IPS-NIHi11 (cell line): ENCODE data around the gene FADS1.

ENCODE experiments used
- DNase-seq: peaks from one replicate; pipeline ENCODE4 v3.0.0; 2012; ENCODE audit warnings: mixed read lengths, low spot score

FADS1 gene

DNA sequence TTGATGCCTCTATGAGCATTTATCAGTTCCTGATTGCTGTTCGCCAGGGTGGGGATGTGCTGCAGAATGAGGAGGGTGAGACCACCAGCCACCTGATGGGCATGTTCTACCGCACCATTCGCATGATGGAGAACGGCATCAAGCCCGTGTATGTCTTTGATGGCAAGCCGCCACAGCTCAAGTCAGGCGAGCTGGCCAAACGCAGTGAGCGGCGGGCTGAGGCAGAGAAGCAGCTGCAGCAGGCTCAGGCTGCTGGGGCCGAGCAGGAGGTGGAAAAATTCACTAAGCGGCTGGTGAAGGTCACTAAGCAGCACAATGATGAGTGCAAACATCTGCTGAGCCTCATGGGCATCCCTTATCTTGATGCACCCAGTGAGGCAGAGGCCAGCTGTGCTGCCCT lies 21.3 kb downstream of the FADS1 start:
- no peak for DNase-seq

DNA sequence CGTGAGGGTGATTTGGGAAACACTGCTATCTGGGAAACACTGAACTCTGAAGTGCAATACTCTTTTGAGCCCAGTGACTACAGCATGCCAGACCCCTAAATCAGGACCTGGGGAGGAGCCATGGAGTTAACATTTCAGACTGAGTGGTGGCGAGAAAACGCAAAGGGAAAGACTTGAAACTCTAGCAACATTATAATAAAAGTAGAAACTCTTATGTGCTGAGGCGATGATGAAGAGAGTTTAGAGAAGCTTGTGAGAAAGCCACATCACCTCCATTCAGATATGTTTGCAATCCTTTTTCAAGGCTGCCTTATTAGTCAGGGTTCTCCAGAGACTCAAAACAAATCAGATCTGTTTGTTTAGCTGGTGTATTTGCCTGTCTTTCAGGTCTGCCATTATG lies 22.2 kb downstream of the FADS1 start:
- no peak for DNase-seq

DNA sequence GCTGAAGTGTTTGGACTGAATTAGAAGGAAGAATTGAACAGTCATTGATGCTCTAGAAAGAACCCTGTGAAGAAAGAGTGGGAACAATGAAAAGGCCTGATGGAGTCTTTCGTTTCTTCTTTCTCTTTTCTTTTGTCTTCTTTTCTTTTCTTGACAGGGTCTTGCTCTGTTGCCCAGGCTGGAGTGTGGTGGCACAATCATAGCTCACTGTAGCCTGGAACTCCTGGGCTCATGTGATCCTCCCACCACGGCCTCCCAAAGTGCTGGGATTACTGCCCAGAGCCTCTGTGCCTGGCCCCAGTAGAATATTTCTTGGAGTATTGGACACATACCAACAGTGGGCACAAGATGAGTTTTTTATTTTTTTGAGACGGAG lies 23.0 kb downstream of the FADS1 start:
- DNase-seq: no peak

DNA sequence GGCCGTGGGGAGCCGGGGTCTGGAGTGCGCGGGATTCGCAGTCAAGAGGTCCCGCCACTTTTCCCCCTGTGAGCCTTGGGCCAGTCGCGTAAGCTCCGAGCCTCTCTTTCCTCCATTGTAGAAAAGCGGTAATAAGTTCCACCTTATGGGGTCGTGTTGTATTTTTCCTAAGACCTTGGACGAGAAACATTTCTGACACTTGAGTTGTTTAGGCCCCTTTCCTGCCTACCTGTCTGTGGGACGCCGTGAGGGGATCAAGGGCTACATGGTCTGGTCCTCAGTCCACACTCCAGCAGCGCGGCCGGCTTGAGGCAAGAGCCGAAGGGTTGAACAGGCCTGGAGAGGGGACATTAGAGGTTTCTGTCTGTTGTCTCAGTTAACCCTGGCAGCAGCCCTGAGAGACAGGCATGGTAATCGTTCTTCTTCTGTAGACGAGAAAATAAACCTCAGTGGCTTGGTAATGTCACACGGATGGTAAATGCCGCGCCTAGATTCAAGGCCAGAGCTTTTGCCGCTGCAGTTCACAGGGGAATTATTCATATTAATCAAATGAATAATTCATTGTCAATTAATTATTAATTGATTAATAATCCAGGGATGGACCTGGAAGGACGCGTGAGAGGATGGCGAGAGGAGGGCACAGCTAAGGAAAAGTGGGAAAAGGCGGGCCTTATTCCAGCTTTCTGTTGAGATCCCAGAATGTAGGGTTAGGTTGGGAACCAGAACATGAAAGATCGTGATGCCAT lies 23.5 kb downstream of the FADS1 start:
- DNase-seq: no peak

DNA sequence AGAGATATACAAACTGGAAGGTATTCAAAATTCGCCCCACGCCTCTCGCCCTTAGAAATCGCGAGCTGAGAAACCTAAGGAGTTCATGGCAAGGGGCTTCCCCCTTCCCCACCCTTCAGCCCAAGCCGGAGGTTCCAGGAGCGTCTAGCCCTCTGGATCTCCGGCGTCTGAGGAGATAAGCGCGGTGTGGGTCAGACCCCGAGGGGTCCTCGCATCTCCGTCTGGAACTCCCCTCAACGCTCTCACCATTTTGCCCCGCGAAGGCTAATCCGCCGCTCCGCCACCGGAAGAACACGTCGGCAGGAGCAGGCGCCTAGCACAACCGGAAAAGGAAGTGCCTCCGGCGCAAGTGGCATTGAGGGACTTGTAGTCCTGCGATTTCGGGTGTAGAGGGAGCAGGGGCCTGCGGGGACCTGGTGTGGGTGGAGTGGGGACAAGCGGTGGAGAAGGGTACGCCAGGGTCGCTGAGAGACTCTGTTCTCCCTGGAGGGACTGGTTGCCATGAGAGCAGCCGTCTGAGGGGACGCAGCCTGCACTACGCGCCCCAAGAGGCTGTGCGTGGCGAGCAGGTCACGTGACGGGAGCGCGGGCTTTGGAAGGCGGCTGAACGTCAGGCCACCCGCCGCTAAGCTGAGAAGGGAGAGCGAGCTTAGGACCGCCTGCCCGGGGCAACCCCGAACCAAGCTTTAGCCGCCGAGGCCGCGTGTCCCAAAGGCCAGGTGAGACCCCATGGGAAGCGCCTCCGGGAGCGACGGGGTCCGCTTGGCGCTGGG lies 24.3 kb downstream of the FADS1 start, which contains the start of the genes FEN1 and TMEM258:
FEN1 (plus strand) TSS at position 602 of the 773 bp plus-strand sequence. CDS start 2,451 bp downstream, outside the sequence.
TMEM258 (minus strand) TSS at position 290 of the 773 bp plus-strand sequence; CDS start at position 249, 41 bp downstream.
- DNase-seq: peak; percentile 91

DNA sequence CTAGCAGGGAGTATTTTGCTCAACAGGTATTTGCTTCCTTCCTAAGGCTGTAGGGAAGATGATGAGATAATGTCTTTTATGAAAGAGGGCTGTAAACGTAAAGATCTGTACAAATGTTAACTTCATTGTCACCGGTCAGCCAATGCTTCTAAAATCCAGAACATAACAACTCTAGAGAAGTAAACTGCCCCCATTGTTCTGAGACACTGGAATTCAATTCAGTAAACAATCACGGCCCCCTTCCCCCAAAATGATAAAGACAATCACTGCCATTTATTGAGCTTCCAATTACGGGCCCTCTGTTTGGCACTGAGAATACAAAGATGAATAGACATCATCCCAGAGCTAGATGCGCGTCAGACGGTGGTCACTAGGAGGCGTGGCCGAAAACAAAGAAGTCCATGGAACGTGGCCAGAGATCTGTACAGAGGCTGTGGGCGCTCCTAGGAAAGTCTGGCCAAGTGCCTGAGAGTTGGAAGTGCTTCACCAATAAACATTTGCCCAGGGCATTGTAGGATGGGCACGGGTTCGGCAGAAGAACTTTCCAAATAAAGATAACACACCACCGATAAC lies 25.0 kb downstream of the FADS1 start:
- DNase-seq: peak; percentile 68

DNA sequence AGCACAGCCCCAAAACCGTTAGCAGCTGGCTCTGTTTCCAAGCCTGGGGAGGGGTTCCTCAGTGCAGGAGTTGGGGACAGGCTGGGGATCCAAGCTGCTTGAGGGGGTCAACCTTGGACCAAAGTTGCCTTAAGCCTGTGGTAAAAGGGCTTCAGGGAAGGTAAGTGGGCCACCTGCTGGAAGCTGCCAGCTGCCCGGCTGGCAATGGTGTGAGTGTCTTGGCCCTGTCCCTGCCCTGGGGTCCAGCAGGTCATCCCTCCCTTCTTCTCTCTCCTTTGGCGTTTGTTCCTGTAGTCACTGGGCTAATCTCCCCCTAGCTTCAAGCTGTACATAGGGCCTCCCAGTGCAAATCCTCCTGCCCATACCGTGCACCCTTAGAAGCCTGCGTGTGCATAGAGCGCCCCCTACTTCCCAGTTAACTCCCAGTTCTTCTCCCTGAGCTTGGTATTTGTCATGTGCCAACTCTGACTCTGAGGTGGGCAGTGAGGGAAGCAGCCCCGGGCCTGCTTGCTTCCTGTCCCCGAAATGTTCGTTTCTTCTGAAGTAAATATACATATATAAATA lies 28.8 kb downstream of the FADS1 start:
- peak; percentile 72 for DNase-seq

DNA sequence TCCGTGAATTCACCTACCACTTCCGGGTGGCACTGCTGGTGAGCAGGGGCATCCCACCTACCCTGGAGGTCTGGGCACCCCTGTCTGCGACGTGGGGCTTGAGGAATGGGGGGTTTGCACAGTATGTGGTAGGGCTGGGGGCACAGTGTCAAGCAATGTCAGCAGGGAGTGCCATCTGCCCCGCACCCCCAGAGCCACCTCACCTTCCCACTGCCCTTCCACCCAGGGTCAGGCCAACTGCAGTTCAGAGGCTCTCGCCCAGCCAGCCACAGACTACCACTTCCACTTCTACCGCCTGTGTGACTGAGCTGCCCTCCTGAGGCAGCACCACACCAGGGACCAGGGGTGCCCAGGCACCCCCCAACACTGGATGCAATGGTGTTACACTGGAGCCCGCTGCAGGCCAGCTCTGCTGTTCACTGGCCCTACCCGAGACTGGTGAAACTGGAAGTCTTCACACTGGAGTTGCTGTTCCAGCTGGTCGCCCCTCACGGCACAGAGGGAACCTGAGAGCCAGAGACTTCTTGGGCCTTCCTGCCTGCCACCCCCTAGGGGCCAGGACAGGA lies 30.9 kb downstream of the FADS1 start:
- no peak for DNase-seq

DNA sequence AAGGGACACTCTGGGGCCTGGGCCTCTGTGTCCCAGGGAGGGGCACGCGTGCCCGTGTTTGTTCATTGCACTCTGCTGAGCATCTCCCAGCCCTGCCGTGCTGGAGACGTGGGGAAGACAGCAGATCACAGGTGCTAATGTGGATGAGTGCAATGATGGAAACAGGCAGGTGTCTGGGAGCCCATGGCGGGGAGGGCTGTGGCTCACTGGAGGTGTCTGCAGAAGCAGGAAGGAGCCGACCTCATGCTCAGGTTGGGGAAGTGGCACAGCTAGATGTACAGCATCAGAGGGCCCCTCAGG lies 32.3 kb downstream of the FADS1 start:
- no peak for DNase-seq

DNA sequence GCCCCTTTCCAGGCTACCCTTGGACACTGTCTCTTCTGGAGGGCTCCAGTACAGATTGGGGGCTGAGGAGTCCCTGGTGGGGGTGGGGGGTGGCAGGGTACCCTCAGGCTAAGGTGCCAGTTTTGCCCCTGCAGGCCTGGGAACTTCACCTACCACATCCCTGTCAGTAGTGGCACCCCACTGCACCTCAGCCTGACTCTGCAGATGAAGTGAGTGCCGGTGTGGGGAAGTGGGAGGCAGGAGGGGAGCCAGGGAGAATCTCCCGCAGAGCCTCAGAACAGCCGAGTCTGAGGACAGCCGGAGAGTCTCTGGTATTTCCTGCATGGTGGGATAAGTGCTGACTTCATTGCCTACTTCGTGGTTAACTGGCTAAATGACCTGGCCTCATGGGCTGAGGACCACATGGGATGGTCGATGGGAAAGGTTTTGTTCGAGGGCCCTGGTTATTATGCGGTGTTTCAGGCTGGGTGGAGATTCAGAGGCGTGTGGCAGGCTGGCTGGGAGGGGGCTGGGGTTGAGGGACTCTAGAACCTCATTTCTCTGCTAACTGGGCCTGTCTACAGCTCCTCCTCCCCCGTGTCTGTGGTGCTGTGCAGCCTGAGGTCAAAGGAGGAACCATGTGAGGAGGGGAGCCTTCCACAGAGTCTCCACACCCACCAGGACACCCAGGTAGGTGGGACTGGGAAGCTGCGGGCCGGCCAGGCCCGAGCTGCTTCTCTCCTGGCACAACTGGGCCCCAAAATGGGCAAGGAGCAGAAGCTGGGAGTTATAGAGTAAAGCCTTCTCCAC lies 32.9 kb downstream of the FADS1 start:
- DNase-seq: no peak

DNA sequence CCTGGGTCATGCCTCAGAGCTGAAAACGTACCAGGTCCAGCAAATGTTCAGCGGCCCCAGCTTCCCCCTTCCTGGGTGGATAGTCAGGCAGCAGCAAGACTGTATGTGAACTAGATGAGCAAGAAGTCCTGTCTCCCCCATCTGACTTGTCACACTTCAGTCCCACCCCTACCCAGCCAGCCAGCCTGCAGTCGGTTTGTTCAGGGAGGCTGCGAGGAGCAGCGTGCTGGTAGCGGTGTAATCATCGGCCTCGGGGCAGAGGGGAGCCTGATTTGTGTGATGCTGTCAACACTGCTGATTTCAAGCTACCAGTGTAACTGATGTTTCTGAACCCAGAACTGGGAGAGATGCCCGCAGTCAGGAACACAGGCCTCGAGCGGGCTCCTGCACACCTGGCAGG lies 34.0 kb downstream of the FADS1 start:
- no peak for DNase-seq

DNA sequence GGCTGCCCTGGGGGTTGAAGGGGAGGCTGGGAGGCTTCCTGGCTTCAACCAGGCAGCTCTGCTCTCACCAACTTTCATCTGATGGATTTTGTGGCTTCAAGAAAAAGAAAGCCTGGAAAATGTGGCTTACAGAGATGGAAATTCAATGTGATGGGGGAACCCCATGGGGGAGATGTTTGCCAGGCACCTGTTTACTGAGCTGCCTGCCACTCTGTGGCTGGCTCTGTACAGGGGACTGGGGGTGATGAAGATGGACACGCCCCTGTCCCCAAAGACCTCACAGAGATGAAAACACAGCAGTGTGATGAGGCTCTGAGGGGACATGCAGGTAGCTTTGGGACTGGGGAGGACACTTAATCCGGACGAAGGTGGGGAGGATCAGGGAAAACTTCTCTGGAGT lies 34.5 kb downstream of the FADS1 start:
- DNase-seq: no peak

DNA sequence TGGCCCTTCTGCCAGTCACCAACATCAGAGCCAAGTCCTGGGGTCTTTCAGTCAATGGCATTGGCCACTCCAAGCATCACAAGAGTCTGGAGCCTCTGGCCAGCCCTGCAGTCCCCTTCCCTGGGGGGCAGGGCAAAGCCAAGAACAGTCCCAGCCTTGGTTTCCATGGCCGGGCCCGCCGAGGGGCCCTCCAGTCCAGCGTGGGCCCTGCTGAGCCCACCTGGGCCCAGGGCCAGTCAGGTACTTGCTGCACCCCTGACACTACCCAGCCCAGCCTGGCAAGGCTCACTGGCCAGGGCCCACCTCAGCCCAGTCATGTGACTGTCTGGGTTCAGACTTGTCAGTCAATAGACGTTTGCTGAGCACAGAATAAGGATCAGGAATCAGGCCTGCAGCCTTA lies 35.2 kb downstream of the FADS1 start:
- DNase-seq: no peak

DNA sequence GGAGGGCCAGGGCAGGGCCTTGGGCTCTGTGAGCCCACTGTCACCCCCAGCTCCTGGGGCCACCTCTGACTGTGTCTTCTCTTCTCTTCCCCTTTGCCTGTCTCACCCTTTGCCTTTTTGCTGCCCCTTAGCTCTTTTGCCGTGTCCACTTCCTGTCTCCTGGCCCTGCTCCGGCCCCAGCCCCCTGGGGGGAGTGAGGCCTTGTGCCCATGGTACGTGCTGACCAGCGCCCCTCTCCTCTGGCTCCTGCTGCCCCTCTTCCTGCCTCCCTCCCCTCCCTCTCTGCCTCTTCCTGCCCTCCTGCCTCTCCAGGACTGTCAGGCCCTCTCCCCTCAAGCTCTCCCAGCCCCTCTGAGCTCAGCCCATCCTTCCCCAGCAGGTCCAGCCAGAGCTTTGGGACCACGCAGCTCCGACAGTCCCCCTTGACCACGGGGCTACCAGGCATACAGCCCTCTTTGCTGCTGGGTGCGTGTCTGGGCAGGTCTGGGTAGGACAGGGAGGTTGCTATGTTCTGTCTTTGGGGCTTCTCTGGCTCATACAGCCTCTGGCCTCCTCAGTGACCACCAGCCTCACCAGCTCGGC lies 36.1 kb downstream of the FADS1 start:
- DNase-seq: no peak

DNA sequence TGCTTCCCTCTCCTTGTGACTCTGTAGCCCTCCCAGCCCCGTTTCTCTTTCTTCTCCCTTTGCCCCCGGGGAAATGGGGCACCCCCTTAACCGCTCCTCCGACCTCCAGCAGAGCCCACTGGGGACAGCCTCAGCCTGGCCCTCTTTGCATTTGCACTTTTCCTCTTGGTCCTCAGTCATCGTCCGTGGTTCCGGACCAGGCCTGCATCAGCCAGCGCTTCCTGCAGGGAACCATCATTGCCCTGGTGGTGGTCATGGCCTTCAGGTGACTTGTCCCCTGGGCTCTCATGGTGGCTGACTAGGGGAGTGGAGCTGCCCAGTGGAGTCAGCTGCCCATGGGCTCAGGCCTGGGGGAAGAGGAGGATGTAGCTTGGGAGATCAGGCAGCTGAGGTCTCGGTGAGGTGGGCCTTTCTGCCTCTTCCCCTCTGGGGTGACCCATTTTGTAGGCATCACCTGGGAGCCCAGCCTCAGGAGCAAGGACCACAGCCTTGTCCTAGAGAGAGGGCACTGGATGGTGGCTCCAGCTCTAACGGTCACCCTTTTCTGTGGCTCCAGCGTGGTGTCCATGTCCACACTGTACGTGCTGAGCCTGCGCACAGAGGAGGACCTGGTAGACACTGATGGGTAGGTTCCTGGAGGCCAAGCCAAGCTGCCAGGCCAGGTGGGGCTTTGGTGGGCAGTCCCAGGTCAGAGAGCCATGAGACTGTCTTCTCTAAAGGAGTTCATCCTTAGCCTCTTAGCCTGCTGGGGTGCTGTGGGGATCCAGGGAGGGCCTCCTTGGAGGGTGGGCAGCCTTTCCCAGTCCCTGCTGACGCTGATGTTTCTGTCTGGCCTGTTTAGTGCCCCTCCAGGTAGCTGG lies 36.9 kb downstream of the FADS1 start:
- DNase-seq: no peak

DNA sequence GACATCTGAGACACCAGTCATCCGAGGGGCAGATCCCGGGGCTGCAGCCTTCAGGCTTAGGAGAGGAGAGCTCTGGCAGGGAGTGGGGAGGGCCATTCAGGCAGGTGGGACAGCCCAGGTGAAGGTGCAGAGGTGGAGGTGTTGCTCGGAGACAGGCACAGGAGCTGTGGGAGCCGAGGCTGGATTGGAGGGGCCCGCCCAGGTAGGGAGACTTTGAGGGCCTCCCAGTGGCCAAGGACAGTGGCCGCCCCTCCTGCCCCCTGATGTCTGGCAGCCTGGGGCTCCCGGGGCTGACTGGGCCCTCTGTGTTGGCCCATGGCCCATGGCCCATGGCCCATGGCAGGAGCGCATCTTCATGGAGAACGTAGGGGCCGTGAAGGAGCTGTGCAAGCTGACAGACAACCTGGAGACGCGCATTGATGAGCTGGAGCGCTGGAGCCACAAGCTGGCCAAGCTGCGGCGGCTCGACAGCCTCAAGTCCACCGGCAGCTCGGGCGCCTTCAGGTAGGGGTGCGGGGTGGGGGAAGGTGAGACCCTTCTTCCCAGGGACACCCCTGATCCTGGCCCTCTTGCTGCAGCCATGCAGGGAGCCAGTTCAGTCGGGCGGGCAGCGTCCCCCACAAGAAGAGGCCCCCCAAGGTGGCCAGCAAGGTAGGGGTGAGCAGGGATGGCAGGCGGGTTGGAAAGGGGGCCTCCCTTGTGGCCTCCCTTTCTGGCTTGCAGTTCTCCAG lies 37.7 kb downstream of the FADS1 start:
- DNase-seq: no peak

DNA sequence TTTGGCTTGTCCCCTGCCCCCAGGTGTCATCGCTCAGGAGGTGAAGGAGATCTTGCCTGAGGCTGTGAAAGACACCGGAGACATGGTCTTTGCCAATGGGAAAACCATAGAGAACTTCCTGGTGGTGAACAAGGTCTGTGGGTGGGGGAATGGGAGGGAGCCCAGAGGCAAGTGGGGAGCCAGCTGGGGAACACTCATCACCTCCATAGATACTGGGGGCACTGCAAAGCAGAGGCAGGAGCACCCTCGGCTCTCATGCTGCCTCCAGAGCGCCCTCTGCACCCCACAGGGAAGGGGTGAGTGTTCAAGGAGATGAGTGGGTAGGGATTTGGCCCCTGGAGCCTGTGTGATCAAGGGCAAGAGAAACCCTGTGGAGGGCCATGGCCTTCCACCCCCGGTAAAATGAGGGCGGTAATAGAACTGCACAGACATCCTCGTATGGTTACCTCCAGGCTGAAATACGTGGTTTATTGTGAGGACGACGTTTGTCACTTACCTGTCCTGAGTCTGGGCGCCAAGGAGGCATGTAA lies 38.4 kb downstream of the FADS1 start:
- DNase-seq: no peak

DNA sequence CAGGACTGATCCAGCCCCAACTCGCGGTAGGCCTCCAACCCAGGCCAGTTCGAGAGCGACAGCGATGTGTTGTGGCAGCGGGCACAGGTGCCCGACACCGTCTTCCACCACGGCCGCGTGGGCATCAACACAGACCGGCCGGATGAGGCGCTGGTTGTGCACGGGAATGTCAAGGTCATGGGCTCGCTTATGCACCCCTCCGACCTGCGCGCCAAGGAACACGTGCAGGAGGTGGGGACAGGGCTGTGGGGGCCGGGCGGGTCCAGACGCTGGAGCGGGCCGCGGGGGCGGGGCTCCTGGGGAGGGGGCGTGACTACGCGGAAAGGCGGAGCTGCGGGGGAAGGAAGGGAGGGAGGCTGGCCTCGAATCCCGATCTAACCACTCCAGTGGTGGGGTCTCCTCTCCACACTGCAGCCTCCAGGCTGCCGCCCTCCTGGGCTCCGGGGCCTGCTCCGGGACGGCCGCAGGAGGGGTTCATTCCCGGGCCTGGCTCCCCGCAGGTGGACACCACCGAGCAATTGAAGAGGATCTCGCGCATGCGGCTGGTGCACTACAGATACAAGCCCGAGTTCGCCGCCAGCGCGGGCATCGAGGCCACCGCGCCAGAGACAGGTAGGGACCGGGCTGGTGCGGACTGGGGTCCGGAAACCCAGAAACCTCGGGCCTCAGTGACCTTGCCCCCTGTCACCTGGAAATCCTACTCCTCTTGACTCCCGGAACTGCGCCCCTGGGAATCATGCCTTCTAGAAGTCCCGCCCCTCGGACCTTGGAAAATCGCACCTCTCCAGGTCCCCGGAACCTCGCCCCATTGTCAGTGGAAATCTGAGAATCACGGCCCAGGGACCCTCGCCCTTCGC lies 39.3 kb downstream of the FADS1 start:
- peak; percentile 89 for DNase-seq
